Activated CD4-positive, alpha-beta T cell treated with anti-CD3 and anti-CD28 coated beads, Interleukin-2, amount 10 ng/mL, durations not matched to agents 24 days and 14 days (primary cell): Measurements from ENCODE around the gene GIGYF2. TPM values are rescaled to one million over a fixed set of nuclear protein-coding genes. Genes with fewer than 3 reads are reported as not detected.

Source experiments
- DNase-seq: peaks from one replicate; pipeline ENCODE4 v3.0.0; 2022
- H3K27ac Mint-ChIP-seq: one replicate; pipeline ENCODE4 v1.8.0; 2022; ENCODE audit warnings: mild to moderate bottlenecking, mixed read lengths
- H3K27me3 Mint-ChIP-seq: one replicate; pipeline ENCODE4 v1.8.0; 2022; ENCODE audit warnings: mixed read lengths
- H3K36me3 Mint-ChIP-seq: one replicate; pipeline ENCODE4 v1.8.0; 2022; ENCODE audit warnings: low read depth, mild to moderate bottlenecking, mixed read lengths
- H3K4me1 Mint-ChIP-seq: one replicate; pipeline ENCODE4 v1.8.0; 2021; ENCODE audit warnings: mixed read lengths
- H3K4me3 Mint-ChIP-seq: one replicate; pipeline ENCODE4 v1.8.0; 2022; ENCODE audit warnings: mild to moderate bottlenecking, moderate library complexity, mixed read lengths
- H3K9me3 Mint-ChIP-seq: one replicate; pipeline ENCODE4 v1.8.0; 2021; ENCODE audit warnings: mixed read lengths
- intact Hi-C: fragments of 100-400 bp; cut with micrococcal nuclease; formaldehyde crosslinking; loops from one replicate; pipeline ENCODE4 v1.15.1; 2023
- total RNA-seq: library from RNA; stranded (reverse); gene quantifications from 2 replicates; pipeline ENCODE4 v1.2.3, GENCODE V29; 2022

GIGYF2 gene
- total RNA-seq, 1 donor from 2014 or later: 72.0 TPM

DNA sequence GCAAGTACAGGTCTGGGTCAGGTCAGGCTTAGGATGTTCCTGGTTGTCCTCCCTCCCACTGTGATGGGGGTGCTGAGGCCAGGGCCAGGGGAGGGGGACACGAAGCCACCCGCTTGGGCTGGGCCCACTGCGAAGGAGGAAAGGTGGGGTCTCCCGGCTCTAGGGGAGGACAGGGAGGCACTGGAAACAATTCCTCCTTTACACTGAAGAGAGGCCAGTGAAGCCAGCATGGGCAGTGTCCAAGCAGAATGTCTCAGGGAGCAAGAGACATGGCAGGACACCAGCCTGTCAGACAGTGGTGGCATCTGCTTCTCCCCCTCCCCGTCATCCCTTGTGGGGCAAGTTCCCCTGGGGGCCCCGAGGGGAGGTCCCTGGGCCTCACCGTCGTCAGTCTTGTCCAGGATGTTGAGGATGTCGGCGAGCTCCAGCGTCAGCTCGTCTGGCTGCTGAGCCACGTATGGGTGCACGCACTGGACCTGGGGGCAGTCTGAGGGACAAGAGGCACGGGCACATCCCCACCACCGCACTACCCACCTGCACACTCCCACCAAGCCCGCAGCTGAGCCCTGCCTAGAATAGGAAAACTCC, 183.7 kb downstream of the GIGYF2 start:
- DNase-seq: no peak
- H3K27me3 Mint-ChIP-seq: peaks cover 5% of the 10 kb centered on the region
- H3K4me3 Mint-ChIP-seq: no peak overlapping the region
- H3K4me1 Mint-ChIP-seq: no peaks in the 10 kb centered on the region
- no peak overlapping the region for H3K27ac Mint-ChIP-seq
- intact Hi-C loops: no loop called here
- no peaks in the 10 kb centered on the region for H3K36me3 Mint-ChIP-seq
- H3K9me3 Mint-ChIP-seq: no peaks in the 10 kb centered on the region

DNA sequence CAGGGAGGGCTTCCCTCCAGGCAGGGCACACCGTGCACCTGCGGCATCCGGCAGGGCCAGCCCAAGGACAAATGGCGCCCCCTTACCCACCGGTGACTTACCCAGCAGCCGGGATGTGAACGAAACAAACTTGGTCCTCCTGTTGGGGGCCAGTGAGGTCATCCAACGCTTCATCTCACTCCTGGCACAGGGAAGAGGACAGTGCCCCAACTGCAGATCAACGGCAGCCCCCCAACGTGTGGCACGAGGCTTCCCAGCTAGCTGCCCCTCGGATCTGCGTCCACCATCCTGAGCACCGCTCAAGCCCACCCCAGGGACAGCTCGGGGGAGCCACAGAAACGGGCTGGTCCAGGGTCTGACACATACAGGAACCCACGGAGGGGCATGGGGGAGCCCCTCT, 185.0 kb downstream of the GIGYF2 start:
- Mint-ChIP-seq H3K4me3 (no peak overlapping the region), H3K4me1 (no peaks in the 10 kb centered on the region)
- intact Hi-C loops: no loop called here

DNA sequence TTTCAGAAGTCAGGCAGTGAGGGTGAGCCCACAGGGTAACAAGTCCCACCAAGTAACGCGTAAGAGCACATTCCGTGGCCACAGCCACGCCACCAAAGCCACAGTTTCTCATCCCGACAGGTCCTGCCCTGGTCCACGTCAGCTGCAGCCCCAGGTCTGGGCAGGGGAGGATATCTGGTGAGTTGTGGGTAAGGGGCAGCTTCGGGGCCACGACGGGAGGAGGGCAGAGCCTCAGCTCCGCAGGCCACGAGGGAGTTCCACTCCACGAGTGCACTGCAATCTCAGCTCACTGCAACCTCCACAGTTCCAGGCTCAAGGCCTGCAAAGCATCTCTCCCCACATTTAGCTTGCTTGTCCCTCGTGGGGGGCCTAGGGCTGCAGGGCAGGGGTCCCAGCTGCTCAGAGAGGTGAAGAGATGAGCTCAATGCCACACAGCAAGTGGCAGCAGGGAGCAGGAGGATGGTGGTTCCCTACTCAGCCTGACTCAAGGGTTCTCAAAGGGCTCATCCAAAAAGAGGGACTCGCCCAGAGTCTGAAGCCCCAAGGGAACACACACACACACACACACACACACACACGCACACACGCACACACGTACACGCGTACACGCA, 185.5 kb downstream of the GIGYF2 start:
- no peaks in the 10 kb centered on the region for H3K4me1 Mint-ChIP-seq
- intact Hi-C loops: no loop called here
- no peaks in the 10 kb centered on the region for H3K9me3 Mint-ChIP-seq
- H3K4me3 Mint-ChIP-seq: no peak overlapping the region
- no peak overlapping the region for H3K27ac Mint-ChIP-seq
- H3K36me3 Mint-ChIP-seq: no peaks in the 10 kb centered on the region
- no peak for DNase-seq
- peaks cover 3% of the 10 kb centered on the region for H3K27me3 Mint-ChIP-seq

More for the DNA sequence above, 185.0 kb downstream of the GIGYF2 start:
- no peaks in the 10 kb centered on the region for H3K36me3 Mint-ChIP-seq
- H3K9me3 Mint-ChIP-seq: no peaks in the 10 kb centered on the region
- peaks cover 5% of the 10 kb centered on the region for H3K27me3 Mint-ChIP-seq
- DNase-seq: no peak
- no peak overlapping the region for H3K27ac Mint-ChIP-seq

DNA sequence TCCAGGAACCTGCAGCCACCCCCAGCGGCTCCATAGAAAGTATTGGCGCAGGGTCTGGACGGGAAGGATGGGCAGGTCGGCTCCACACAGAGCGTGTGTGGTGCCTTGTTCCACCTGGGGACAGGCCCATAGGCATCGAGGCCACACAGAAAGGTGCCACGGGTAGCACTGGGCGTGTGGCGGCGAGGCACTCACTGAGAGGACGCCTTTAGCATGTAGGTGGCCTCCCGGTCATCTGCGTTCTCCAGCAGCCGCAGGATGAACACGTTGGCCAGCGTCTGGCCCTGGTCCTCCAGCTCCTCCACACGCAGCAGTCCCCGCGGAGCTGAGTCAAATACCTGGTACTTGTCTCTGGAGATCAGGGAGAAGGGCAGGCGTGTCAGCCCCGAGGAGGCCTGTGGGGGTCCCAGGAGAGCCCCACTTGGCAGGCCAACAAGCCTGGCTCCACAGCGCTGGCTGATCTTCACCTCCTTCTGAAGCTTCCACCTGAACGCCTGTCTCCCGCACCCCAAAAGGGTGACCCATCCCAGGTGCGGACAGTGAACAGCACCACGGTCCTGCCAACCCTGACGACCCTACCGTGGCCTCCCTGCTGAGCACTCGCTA, 186.1 kb downstream of the GIGYF2 start:
- Mint-ChIP-seq H3K36me3 (no peaks in the 10 kb centered on the region), H3K4me1 (no peaks in the 10 kb centered on the region), H3K27me3 (no peaks in the 10 kb centered on the region), H3K4me3 (no peak overlapping the region), H3K9me3 (no peaks in the 10 kb centered on the region), H3K27ac (no peak overlapping the region)
- no peak for DNase-seq
- intact Hi-C loops: no loop called here

DNA sequence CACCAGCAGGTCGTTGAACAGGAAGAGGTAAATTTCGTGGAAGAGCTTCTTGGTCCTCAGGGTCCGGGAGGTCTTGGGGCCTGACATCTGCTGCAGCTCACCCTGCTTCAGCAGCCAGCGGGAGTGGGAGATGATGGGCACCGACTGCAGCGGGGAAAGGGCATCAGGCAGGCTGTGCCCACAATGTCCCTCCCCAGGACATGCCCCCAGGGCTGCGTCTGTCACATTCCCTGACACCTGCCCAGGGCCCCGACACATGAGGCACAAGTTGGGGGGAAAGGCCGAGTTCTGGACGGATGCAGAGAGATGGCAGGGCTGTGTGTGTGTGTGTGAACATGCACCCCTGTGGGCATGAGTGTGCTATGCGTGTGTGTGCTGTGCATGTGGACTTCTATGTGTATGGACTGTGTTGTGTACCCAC, 186.9 kb downstream of the GIGYF2 start:
- Mint-ChIP-seq H3K36me3 (no peaks in the 10 kb centered on the region), H3K4me3 (no peak overlapping the region), H3K9me3 (no peaks in the 10 kb centered on the region), H3K27me3 (no peaks in the 10 kb centered on the region), H3K4me1 (no peaks in the 10 kb centered on the region), H3K27ac (no peak overlapping the region)
- DNase-seq: no peak
- intact Hi-C loops: no loop called here

DNA sequence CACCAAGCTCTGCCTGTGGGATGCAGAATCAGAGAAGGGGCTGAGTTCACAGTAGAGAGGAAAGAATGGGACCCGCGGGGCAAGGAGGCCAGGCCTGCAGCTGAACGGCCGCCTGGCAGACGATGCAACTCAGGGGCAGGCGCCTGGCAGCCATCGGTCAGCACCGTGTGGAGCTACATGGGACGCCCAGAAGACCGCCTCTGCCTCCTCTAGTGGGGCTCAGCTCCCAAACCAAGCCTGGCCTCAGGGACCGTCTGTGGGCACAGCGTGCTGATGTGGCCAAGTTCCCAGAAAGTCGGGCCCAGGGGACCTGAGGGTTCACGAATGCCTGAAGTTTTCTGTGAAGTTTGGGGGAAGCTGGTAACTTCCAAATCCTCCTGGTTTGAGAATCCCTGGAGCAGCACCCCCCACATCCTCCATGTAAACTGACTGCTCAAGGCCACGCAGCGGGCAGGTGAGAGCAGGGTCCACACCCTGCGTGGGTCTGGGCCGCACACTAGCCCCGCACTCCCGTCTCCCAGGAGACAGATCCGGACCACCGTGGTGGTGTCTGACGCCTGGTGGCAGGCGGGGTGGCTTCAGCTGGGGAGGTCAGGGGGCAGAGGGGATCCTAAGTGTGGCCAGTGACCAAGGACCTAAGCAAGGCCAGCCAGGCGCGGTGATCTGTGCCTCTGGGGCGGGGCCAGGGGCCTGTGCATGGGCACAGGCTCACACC, 187.6 kb downstream of the GIGYF2 start:
- no peaks in the 10 kb centered on the region for H3K9me3 Mint-ChIP-seq
- no peaks in the 10 kb centered on the region for H3K4me1 Mint-ChIP-seq
- intact Hi-C loops: no loop called here
- H3K4me3 Mint-ChIP-seq: no peak overlapping the region
- DNase-seq: no peak
- no peaks in the 10 kb centered on the region for H3K27me3 Mint-ChIP-seq
- H3K36me3 Mint-ChIP-seq: no peaks in the 10 kb centered on the region
- H3K27ac Mint-ChIP-seq: no peak overlapping the region

DNA sequence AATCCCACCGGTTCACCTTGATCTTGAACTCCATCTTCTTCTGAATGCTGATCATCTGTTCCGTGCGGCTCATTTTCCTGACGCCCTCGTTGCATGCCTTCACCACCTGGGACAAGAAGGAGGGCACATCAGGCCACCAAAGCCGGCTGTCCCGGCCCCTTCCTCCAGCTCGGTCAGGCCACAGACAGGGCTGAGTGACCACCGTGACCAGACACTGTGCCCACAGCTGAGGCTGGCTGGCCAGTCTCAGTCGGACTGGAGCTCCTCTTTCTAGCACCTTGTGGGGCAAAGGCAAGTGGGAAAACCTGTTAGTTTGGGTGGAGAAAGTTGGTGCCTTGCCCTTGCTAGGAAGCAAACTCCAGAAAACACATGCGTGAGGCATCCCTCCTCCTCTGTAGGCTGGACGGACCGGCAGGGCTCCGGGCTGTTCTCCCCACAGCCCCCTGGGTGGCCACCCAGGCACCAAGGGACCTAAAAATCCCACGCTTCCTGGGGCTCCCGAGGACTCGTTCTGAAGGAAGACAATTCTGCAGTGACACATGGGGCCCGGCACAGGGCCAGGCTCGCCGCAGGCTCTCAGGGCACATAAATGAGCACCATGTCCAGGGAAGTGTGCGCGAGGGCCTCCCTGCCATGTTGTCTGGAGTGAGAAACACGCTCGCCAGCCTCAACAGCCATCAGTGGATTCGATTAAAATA, 188.3 kb downstream of the GIGYF2 start:
- H3K4me1 Mint-ChIP-seq: no peaks in the 10 kb centered on the region

DNA sequence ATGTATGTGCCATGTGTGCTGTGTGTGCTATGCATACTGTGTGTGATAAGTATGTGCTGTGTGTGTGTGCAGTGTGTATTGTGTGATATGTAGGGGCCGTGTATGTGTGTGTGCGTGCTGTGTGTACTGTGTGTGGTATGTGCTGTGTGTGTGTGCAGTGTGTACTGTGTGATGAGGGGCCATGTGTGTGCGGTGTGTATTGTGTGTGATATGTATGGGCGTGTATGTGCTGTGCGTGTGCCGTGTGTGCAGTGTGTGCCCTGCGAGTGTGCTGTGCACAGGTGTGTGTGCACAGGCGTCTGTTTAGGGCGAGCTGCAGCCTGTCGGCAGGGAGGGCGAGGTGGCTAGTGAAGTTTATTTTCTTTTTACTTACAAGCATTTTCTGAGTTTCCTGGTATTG, 189.0 kb downstream of the GIGYF2 start:
- intact Hi-C loops: no loop called here
- Mint-ChIP-seq H3K27me3 (peaks cover 2% of the 10 kb centered on the region), H3K4me1 (no peaks in the 10 kb centered on the region), H3K4me3 (no peak overlapping the region), H3K27ac (no peak overlapping the region), H3K9me3 (no peaks in the 10 kb centered on the region), H3K36me3 (no peaks in the 10 kb centered on the region)
- no peak for DNase-seq

More for the DNA sequence above, 188.3 kb downstream of the GIGYF2 start:
- no peak overlapping the region for H3K4me3 Mint-ChIP-seq
- no peaks in the 10 kb centered on the region for H3K27me3 Mint-ChIP-seq
- intact Hi-C loops: no loop called here
- H3K9me3 Mint-ChIP-seq: no peaks in the 10 kb centered on the region
- no peak overlapping the region for H3K27ac Mint-ChIP-seq
- H3K36me3 Mint-ChIP-seq: no peaks in the 10 kb centered on the region
- DNase-seq: no peak

DNA sequence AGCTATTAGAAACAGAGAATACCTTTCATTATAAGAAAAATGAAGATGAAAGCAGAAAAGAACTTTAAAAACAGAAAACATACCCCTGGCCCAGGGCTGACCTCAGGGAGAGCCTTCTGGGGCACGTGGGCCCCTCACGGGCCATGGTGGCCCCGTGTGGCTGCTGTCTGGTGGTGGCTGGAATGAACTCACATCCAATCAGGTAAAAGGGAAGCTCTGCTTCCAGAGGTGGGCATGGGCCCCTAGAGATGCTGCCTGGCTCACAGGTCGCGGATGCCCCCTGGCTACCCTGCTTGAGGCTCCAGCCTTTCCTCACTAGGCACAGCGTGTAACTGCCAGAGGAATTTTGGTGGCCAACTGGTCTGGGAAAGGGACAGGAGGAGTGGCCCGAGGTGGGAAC, 189.5 kb downstream of the GIGYF2 start:
- no peak for DNase-seq
- no peak overlapping the region for H3K4me3 Mint-ChIP-seq
- intact Hi-C loops: no loop called here
- peaks cover 2% of the 10 kb centered on the region for H3K27me3 Mint-ChIP-seq
- no peaks in the 10 kb centered on the region for H3K9me3 Mint-ChIP-seq
- H3K4me1 Mint-ChIP-seq: no peaks in the 10 kb centered on the region
- no peaks in the 10 kb centered on the region for H3K36me3 Mint-ChIP-seq
- no peak overlapping the region for H3K27ac Mint-ChIP-seq

DNA sequence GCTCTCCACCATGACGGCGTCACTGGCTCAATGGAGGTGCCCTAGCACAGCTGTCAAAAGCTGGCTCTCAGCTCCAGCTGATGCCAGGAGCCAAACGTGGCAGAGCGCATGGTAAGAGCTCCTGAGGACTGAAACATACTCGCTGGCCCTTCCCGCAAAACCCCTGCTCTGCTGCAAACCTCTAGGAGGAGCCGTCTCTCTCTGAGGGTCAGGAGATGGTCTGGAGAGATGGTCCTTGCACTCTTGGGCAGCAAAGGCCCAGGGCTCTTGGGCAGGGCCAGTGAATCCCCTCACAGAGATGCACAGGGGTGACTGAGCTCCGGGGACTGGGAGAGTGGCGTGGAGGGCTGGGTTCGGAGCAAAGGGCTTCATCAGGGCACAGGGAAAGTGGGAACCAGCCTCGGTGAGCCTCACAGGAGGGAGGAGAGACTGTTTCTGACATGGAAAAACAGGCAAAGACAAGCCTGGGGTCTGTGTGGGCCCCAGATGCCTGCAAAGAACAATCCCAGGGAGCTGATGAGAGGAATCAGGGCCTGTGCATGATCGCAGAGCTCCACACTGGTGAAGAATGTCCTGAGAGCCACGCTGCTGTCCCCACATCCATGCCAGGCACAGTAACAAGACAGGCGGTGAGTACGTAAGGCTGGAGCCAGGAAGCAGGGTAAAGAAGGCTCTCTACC, 190.2 kb downstream of the GIGYF2 start:
- Mint-ChIP-seq H3K9me3 (no peaks in the 10 kb centered on the region), H3K27me3 (peaks cover 2% of the 10 kb centered on the region), H3K4me1 (no peaks in the 10 kb centered on the region), H3K27ac (no peak overlapping the region), H3K4me3 (no peak overlapping the region), H3K36me3 (no peaks in the 10 kb centered on the region)
- DNase-seq: no peak
- intact Hi-C loops: no loop called here

DNA sequence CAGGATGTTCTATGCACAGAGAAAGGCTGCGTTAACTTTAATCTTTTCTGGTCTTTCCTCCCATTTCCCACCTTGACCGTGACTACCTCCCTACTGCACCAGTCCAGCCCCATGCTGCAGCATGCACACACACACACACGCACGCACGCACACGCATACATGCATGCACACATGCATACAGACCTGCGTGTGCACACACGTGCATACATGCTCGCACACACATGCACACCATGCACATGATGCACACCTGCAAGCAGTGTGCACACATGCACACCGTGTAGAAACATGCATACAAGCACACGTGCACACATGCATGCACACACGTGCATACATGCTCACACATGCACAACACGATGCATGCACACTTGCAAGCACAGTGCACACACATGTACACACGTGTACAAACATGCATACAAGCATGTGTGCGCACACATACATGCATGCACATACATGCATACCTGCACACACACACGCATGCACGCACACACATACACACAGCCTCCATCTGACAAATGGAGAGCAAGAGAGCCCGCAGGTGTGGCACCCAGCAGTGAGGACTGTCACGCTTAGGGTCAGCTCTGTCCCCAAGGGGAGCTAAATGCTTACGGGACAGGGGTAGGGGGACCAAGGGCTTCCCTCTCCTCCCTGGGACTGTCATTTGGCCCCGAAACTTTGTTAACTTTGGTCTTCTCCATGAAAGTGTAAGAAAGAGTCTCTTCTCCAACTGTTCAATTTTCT, 191.1 kb downstream of the GIGYF2 start:
- no peak for DNase-seq
- Mint-ChIP-seq H3K9me3 (no peaks in the 10 kb centered on the region), H3K27me3 (peaks cover 4% of the 10 kb centered on the region), H3K36me3 (no peaks in the 10 kb centered on the region), H3K27ac (no peak overlapping the region), H3K4me1 (no peaks in the 10 kb centered on the region), H3K4me3 (no peak overlapping the region)
- intact Hi-C loops: no loop called here

DNA sequence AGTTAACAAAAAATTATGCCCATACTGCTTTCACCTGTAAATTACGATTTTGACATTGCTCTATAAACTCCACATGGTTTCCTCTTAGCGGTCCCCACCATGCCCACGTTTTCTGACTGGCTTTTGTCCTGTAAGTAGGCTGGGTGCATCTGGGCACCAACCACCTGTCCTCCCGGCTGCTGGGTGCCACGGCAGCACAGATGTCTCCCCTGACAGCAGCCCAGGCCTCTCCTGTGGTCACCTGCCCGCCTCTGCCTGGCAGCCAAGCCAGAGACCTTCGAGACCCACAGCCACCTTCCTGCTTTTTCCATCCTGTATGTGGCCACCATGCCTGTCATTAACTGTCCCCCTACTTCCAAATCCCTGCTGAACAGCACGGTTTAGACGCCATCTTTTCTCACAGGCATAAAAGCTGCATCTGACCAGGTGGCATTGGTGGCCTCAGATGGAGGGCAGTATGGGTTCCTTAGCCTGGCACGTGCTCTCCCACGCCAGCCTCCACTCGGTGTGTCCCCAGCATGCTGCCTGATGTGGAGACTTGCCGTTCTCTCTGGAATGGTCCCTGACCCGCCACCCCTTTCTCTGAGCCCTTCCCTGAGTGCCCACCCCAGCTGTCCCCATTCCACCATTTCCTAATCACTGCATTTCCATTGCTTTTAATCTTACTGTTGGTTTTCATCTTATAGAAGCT, 191.9 kb downstream of the GIGYF2 start:
- Mint-ChIP-seq H3K4me1 (no peaks in the 10 kb centered on the region), H3K27ac (no peak overlapping the region), H3K36me3 (no peaks in the 10 kb centered on the region), H3K9me3 (no peaks in the 10 kb centered on the region), H3K27me3 (peaks cover 4% of the 10 kb centered on the region), H3K4me3 (no peak overlapping the region)
- intact Hi-C loops: no loop called here
- DNase-seq: no peak
